SK-N-SH (cell line): Measurements from ENCODE around the gene CACNA2D3. TPM values are rescaled to one million over a fixed set of nuclear protein-coding genes. Genes with fewer than 3 reads are reported as not detected.

ENCODE experiments used
- CTCF ChIA-PET: fragments of 300-600, 350-600 bp; formaldehyde crosslinking; extraction: SDS; loops from one replicate; lab custom pipeline; 2021; lab: Yijun Ruan, JAX
- POLR2A ChIA-PET: fragments of 350-600 bp; sonication (Branson Sonifier 250); formaldehyde crosslinking; extraction: SDS; loops from one replicate; lab custom pipeline; 2020; ENCODE audit warnings: antibody characterized with exemption, inconsistent platforms; lab: Yijun Ruan, JAX
- DNase-seq: peaks from one replicate; pipeline ENCODE4 v3.0.0; 2012
- H2AFZ ChIP-seq: fragments of 200-600 bp; sonication (generic); 2 replicates; pipeline ENCODE4 v1.8.1; 2016; ENCODE audit warnings: antibody characterized with exemption, mild to moderate bottlenecking, low read depth
- H3F3A ChIP-seq: fragments of 200-600 bp; sonication (generic); replicated peaks from 2 replicates; pipeline ENCODE3; 2016; ENCODE audit warnings: antibody characterized with exemption, mild to moderate bottlenecking; ENCODE audit not compliant: insufficient read depth
- H3K27ac ChIP-seq, 2 experiments: fragments of 200-500 bp in 1 of 2; fragments of 200-600 bp in 1 of 2; sonication (Bioruptor generic) in 1 of 2; sonication (generic), shearing (Covaris generic) in 1 of 2; 2 replicates each; pipeline versions ENCODE4 v1.5.1 to v1.6.1; 2014 to 2016; ENCODE audit warnings: low read depth in 2 of 2, inconsistent platforms in 1 of 2, low read length in 1 of 2, mild to moderate bottlenecking in 1 of 2, mixed read lengths in 1 of 2
- H3K27me3 ChIP-seq: fragments of 200-600 bp; sonication (generic), shearing (Covaris generic); 2 replicates; pipeline ENCODE4 v1.6.1; 2016; ENCODE audit warnings: mixed run types; ENCODE audit not compliant: insufficient read depth
- H3K36me3 ChIP-seq, 2 experiments: fragments of 200-500 bp in 1 of 2; fragments of 200-600 bp in 1 of 2; sonication (Bioruptor generic) in 1 of 2; sonication (generic) in 1 of 2; replicated peaks in 1 of 2; 2 replicates each; pipeline versions ENCODE3 to v1.5.1; 2014 to 2016; ENCODE audit warnings: low read length in 1 of 2, mild to moderate bottlenecking in 1 of 2; ENCODE audit not compliant: insufficient read depth in 2 of 2, control insufficient read depth in 1 of 2
- H3K4me1 ChIP-seq, 2 experiments: fragments of 200-500 bp in 1 of 2; fragments of 200-600 bp in 1 of 2; sonication (Bioruptor generic) in 1 of 2; sonication (generic), shearing (Covaris generic) in 1 of 2; 2 replicates each; pipeline versions ENCODE4 v1.5.1 to v1.6.1; 2014 to 2016; ENCODE audit warnings: low read depth in 1 of 2, low read length in 1 of 2, mixed run types in 1 of 2; ENCODE audit not compliant: insufficient read depth in 2 of 2, control insufficient read depth in 1 of 2
- H3K4me2 ChIP-seq: fragments of 200-600 bp; sonication (generic), shearing (Covaris generic); 2 replicates; pipeline ENCODE4 v1.6.1; 2017; ENCODE audit warnings: mixed run types
- H3K4me3 ChIP-seq, 2 experiments: fragments of 200-500 bp in 1 of 2; fragments of 200-600 bp in 1 of 2; sonication (Bioruptor generic) in 1 of 2; sonication (generic), shearing (Covaris generic) in 1 of 2; 2 replicates each; pipeline versions ENCODE4 v1.5.1 to v1.8.1; 2014 to 2016; ENCODE audit warnings: low read depth in 2 of 2, inconsistent platforms in 1 of 2, low read length in 1 of 2, mild to moderate bottlenecking in 1 of 2, mixed read lengths in 1 of 2, moderate library complexity in 1 of 2
- H3K79me2 ChIP-seq: fragments of 200-600 bp; sonication (generic); 2 replicates; pipeline ENCODE4 v1.8.1; 2017; ENCODE audit warnings: mild to moderate bottlenecking; ENCODE audit not compliant: insufficient read depth
- H3K9ac ChIP-seq: fragments of 200-600 bp; sonication (generic); 2 replicates; pipeline ENCODE4 v1.6.1; 2017; ENCODE audit warnings: mixed run types
- H3K9me2 ChIP-seq: fragments of 200-600 bp; sonication (generic); 2 replicates; pipeline ENCODE4 v1.6.1; 2017; ENCODE audit warnings: mixed run types
- H3K9me3 ChIP-seq: fragments of 200-600 bp; sonication (generic); 2 replicates; pipeline ENCODE4 v1.6.1; 2017; ENCODE audit warnings: mixed run types, mild to moderate bottlenecking, moderate library complexity
- H4K20me1 ChIP-seq: fragments of 200-600 bp; sonication (generic); 2 replicates; pipeline ENCODE4 v1.6.1; 2017; ENCODE audit warnings: mild to moderate bottlenecking, mixed run types; ENCODE audit not compliant: insufficient read depth
- CHD2 ChIP-seq: fragments of 150-350 bp; IDR thresholded peaks from 2 replicates; pipeline ENCODE4 v1.6.1; 2018; ENCODE audit warnings: low read length; ENCODE audit not compliant: partially characterized antibody
- ELF1 ChIP-seq: IDR thresholded peaks from 2 replicates; pipeline ENCODE4 v1.4.0; 2012
- EZH2phosphoT487 ChIP-seq: fragments of 200-600 bp; sonication (generic); IDR thresholded peaks from 2 replicates; pipeline ENCODE4 v1.6.1; 2017; ENCODE audit warnings: low read depth, mixed run types, mild to moderate bottlenecking, antibody characterized with exemption, moderate library complexity, borderline replicate concordance
- FOSL2 ChIP-seq: IDR thresholded peaks from 2 replicates; pipeline ENCODE4 v1.4.0; 2012; ENCODE audit warnings: low read depth, mild to moderate bottlenecking, moderate library complexity, borderline replicate concordance
- FOXJ3 ChIP-seq: sonication (generic); formaldehyde crosslinking; IDR thresholded peaks from 2 replicates; pipeline ENCODE4 v1.5.1; 2020; ENCODE audit warnings: mild to moderate bottlenecking, missing genetic modification reagents
- FOXM1 ChIP-seq: IDR thresholded peaks from 2 replicates; pipeline ENCODE4 v1.4.0; 2012; ENCODE audit warnings: low read depth, mild to moderate bottlenecking
- GATA2 ChIP-seq: sonication (generic); formaldehyde crosslinking; IDR thresholded peaks from 2 replicates; pipeline ENCODE4 v1.5.0; 2020; ENCODE audit warnings: mild to moderate bottlenecking, missing genetic modification reagents
- IRF3 ChIP-seq: fragments of 150-350 bp; IDR thresholded peaks from 2 replicates; pipeline ENCODE4 v1.6.1; 2016; ENCODE audit warnings: mild to moderate bottlenecking, low read depth, low read length
- MAX ChIP-seq: IDR thresholded peaks from 2 replicates; pipeline ENCODE4 v1.4.0; 2012; ENCODE audit warnings: low read depth
- MEF2A ChIP-seq: IDR thresholded peaks from 2 replicates; pipeline ENCODE4 v1.4.0; 2012; ENCODE audit warnings: low read depth, borderline replicate concordance
- MXI1 ChIP-seq: IDR thresholded peaks from 2 replicates; pipeline ENCODE4 v1.6.1; 2012; ENCODE audit warnings: mild to moderate bottlenecking, low read depth, low read length, improper control_type of control experiment
- NRF1 ChIP-seq: IDR thresholded peaks from 2 replicates; pipeline ENCODE4 v1.6.1; 2012; ENCODE audit warnings: low read depth, mild to moderate bottlenecking, low read length
- PBX3 ChIP-seq: IDR thresholded peaks from 2 replicates; pipeline ENCODE4; 2012
- POLR2AphosphoS5 ChIP-seq: IDR thresholded peaks from 2 replicates; pipeline ENCODE4 v1.6.1; 2012; ENCODE audit warnings: low read depth, low read length
- RAD21 ChIP-seq: IDR thresholded peaks from 2 replicates; pipeline ENCODE4 v1.6.1; 2012; ENCODE audit warnings: mild to moderate bottlenecking, low read length
- REST ChIP-seq: IDR thresholded peaks from 2 replicates; pipeline ENCODE4 v1.6.1; 2012; ENCODE audit warnings: mild to moderate bottlenecking, low read depth, low read length, moderate library complexity
- RXRA ChIP-seq: IDR thresholded peaks from 2 replicates; pipeline ENCODE4 v1.4.0; 2012; ENCODE audit warnings: low read depth, mild to moderate bottlenecking, borderline replicate concordance
- TAF1 ChIP-seq: IDR thresholded peaks from 2 replicates; pipeline ENCODE4 v1.6.1; 2012; ENCODE audit warnings: low read depth, mild to moderate bottlenecking, low read length, moderate library complexity, borderline replicate concordance
- TCF12 ChIP-seq: IDR thresholded peaks from 2 replicates; pipeline ENCODE4 v1.4.0; 2012
- TEAD4 ChIP-seq: IDR thresholded peaks from 2 replicates; pipeline ENCODE4 v1.4.0; 2012; ENCODE audit warnings: mild to moderate bottlenecking, borderline replicate concordance; ENCODE audit not compliant: insufficient read depth
- USF2 ChIP-seq: fragments of 150-350 bp; IDR thresholded peaks from 2 replicates; pipeline ENCODE4 v1.6.1; 2017; ENCODE audit warnings: antibody characterized with exemption, low read length, low read depth, borderline replicate concordance
- YY1 ChIP-seq: IDR thresholded peaks from 2 replicates; pipeline ENCODE4 v1.4.0; 2012; ENCODE audit warnings: low read depth, mild to moderate bottlenecking
- WGBS: methylation state at CpG from one replicate; pipeline ENCODE4 v1.1.6; 2017; ENCODE audit warnings: low lambda C conversion rate; 5-methylcytosine and 5-hydroxymethylcytosine counted together
- polyA plus RNA-seq, 3 experiments: library from polyadenylated mRNA; depleted of rRNA; stranded (reverse); fragments of >200 nt; gene quantifications; 2 replicates each; pipeline ENCODE4 v1.2.3, GENCODE V29; 2012

Gene CACNA2D3
- polyA plus RNA-seq, 1 of the 3 experiments (the other 2 are of a cell fraction) = 0.15 TPM

- TF ChIP-seq REST (no peak), POLR2AphosphoS5 (no peak), MXI1 (no peak), TEAD4 (no peak)
Observed at GRCh38 chr3:54349691-54350090, 227.3 kb downstream of the CACNA2D3 start (continued).

- Histone ChIP-seq H3K4me1 (peaks cover 0 to 8% of the 10 kb centered on the region in 2 experiments; a peak in 2 of 4 replicates), H3K9ac (no peak overlapping the region), H3K9me3 (no peaks in the 10 kb centered on the region), H3K36me3 (no peaks in the 10 kb centered on the region), H3K4me3 (no peak overlapping the region), H3F3A (no peaks in the 10 kb centered on the region), H4K20me1 (no peaks in the 10 kb centered on the region), H3K79me2 (no peaks in the 10 kb centered on the region), H3K4me2 (no peak overlapping the region), H3K27ac (no peak overlapping the region), H3K9me2 (no peaks in the 10 kb centered on the region), H3K27me3 (no peaks in the 10 kb centered on the region), H2AFZ (no peak overlapping the region)
- ChIA-PET POLR2A (no interaction called here), CTCF (interaction anchor here (1.3 kb wide), 1 partner anchor 21 kb away, joined by 4 read pairs; no protein-coding TSS in a partner anchor)
- WGBS = 36% methylated on average over 5 of the region's 5 CpGs
- DNase-seq = no peak
- TF ChIP-seq IRF3 (no peak), ELF1 (no peak), FOSL2 (no peak), FOXM1 (no peak), RXRA (no peak), MAX (no peak), RAD21 (no peak), REST (no peak), FOXJ3 (CRISPR knock-in tag) (no peak), NRF1 (no peak), PBX3 (no peak), GATA2 (CRISPR knock-in tag) (no peak), EZH2phosphoT487 (no peak), MEF2A (no peak), USF2 (no peak), TAF1 (no peak), POLR2AphosphoS5 (no peak), YY1 (no peak), CHD2 (no peak), TCF12 (no peak)
Observed at GRCh38 chr3:54353546-54353945, 231.2 kb downstream of the CACNA2D3 start.
